Measurements from ENCODE around the gene SERPINA10. TPM values are rescaled to one million over a fixed set of nuclear protein-coding genes. Genes with fewer than 3 reads are reported as not detected.

SERPINA10 gene
- total RNA-seq, 1 donor from 2014 or later: not detected

GRCh38 chr14:94331462-94331861, 38.4 kb upstream of the SERPINA10 start:
- H3K27ac Mint-ChIP-seq (ENCODE audit: unreplicated experiment): no peak overlapping the region
- H3K9me3 Mint-ChIP-seq (ENCODE audit: unreplicated experiment): no peaks in the 10 kb centered on the region
- H3K4me3 Mint-ChIP-seq (ENCODE audit: unreplicated experiment): no peak overlapping the region
- peaks cover 6% of the 10 kb centered on the region for H3K27me3 Mint-ChIP-seq (ENCODE audit: unreplicated experiment)
- TF ChIP-seq CTCF (IDR thresholded peaks at IDR 0.05): no peak
- H3K4me1 Mint-ChIP-seq (ENCODE audit: unreplicated experiment): no peaks in the 10 kb centered on the region
- peak; percentile 62 for DNase-seq (ENCODE audit: extremely low spot score, unreplicated experiment)
- no peaks in the 10 kb centered on the region for H3K36me3 Mint-ChIP-seq (ENCODE audit: unreplicated experiment)

- DNase-seq (ENCODE audit: extremely low spot score, unreplicated experiment): peak; percentile 62
- Mint-ChIP-seq H3K4me3 (ENCODE audit: unreplicated experiment) (no peak overlapping the region), H3K4me1 (ENCODE audit: unreplicated experiment) (no peaks in the 10 kb centered on the region), H3K9me3 (ENCODE audit: unreplicated experiment) (no peaks in the 10 kb centered on the region), H3K27ac (ENCODE audit: unreplicated experiment) (no peak overlapping the region), H3K27me3 (ENCODE audit: unreplicated experiment) (peaks cover 6% of the 10 kb centered on the region), H3K36me3 (ENCODE audit: unreplicated experiment) (no peaks in the 10 kb centered on the region)
- TF ChIP-seq CTCF (IDR thresholded peaks at IDR 0.05): no peak
Measured at GRCh38 chr14:94330857-94331256, 37.8 kb upstream of the SERPINA10 start.

GRCh38 chr14:94330432-94330831, 37.4 kb upstream of the SERPINA10 start:
- Mint-ChIP-seq H3K9me3 (ENCODE audit: unreplicated experiment) (no peaks in the 10 kb centered on the region), H3K27me3 (ENCODE audit: unreplicated experiment) (peaks cover 6% of the 10 kb centered on the region), H3K36me3 (ENCODE audit: unreplicated experiment) (no peaks in the 10 kb centered on the region), H3K4me3 (ENCODE audit: unreplicated experiment) (no peak overlapping the region), H3K27ac (ENCODE audit: unreplicated experiment) (no peak overlapping the region), H3K4me1 (ENCODE audit: unreplicated experiment) (no peaks in the 10 kb centered on the region)
- DNase-seq (ENCODE audit: extremely low spot score, unreplicated experiment): peak; percentile 64
- no peak for TF ChIP-seq CTCF (IDR thresholded peaks at IDR 0.05)

- H3K27ac Mint-ChIP-seq (ENCODE audit: unreplicated experiment): no peak overlapping the region
- no peaks in the 10 kb centered on the region for H3K4me1 Mint-ChIP-seq (ENCODE audit: unreplicated experiment)
Measured at GRCh38 chr14:94329857-94330256, 36.8 kb upstream of the SERPINA10 start.

GRCh38 chr14:94328196-94328595, 35.1 kb upstream of the SERPINA10 start:
- H3K4me1 Mint-ChIP-seq (ENCODE audit: unreplicated experiment): peaks cover 2% of the 10 kb centered on the region
- no peak overlapping the region for H3K4me3 Mint-ChIP-seq (ENCODE audit: unreplicated experiment)
- no peak overlapping the region for H3K27ac Mint-ChIP-seq (ENCODE audit: unreplicated experiment)
- no peak for DNase-seq (ENCODE audit: extremely low spot score, unreplicated experiment)
- TF ChIP-seq CTCF (IDR thresholded peaks at IDR 0.05): no peak
- H3K27me3 Mint-ChIP-seq (ENCODE audit: unreplicated experiment): no peaks in the 10 kb centered on the region
- no peaks in the 10 kb centered on the region for H3K36me3 Mint-ChIP-seq (ENCODE audit: unreplicated experiment)
- no peaks in the 10 kb centered on the region for H3K9me3 Mint-ChIP-seq (ENCODE audit: unreplicated experiment)

More at GRCh38 chr14:94329857-94330256, 36.8 kb upstream of the SERPINA10 start:
- Mint-ChIP-seq H3K4me3 (ENCODE audit: unreplicated experiment) (no peak overlapping the region), H3K36me3 (ENCODE audit: unreplicated experiment) (no peaks in the 10 kb centered on the region), H3K27me3 (ENCODE audit: unreplicated experiment) (peaks cover 6% of the 10 kb centered on the region), H3K9me3 (ENCODE audit: unreplicated experiment) (no peaks in the 10 kb centered on the region)
- TF ChIP-seq CTCF (IDR thresholded peaks at IDR 0.05): no peak
- peak; percentile 36 for DNase-seq (ENCODE audit: extremely low spot score, unreplicated experiment)
